Fibroblast of villous mesenchyme (primary cell): ENCODE results near the gene ABCA4. TPM values are rescaled to one million over a fixed set of nuclear protein-coding genes. Genes with fewer than 3 reads are reported as not detected.
"Not testable (repeated sequence)": the region's sequence is repeated elsewhere in the genome, so short reads cannot be mapped to it uniquely, and the experiment has no call there.

Experiments
- DNase-seq: peaks from one replicate; pipeline ENCODE4 v3.0.0-alpha.2; 2010; ENCODE audit warnings: low read depth
- H3K4me3 ChIP-seq: 2 replicates; pipeline ENCODE4 v1.5.1; 2011; ENCODE audit warnings: low read depth, mild to moderate bottlenecking, low read length
- total RNA-seq: library from RNA; depleted of rRNA; stranded (reverse); fragments of >200 nt; gene quantifications from 2 replicates; pipeline ENCODE4 v1.2.3, GENCODE V29; 2012
- TF ChIP-seq, protein P1 (sequence below): IDR thresholded peaks from 2 replicates; pipeline ENCODE4 v1.5.1; 2012; ENCODE audit warnings: low read depth, mild to moderate bottlenecking, low read length; ENCODE audit not compliant: insufficient read depth

Gene ABCA4
- total RNA-seq, 1 donor, result 0.43 TPM

- DNase-seq, result no peak
- TF ChIP-seq, protein P1, sequence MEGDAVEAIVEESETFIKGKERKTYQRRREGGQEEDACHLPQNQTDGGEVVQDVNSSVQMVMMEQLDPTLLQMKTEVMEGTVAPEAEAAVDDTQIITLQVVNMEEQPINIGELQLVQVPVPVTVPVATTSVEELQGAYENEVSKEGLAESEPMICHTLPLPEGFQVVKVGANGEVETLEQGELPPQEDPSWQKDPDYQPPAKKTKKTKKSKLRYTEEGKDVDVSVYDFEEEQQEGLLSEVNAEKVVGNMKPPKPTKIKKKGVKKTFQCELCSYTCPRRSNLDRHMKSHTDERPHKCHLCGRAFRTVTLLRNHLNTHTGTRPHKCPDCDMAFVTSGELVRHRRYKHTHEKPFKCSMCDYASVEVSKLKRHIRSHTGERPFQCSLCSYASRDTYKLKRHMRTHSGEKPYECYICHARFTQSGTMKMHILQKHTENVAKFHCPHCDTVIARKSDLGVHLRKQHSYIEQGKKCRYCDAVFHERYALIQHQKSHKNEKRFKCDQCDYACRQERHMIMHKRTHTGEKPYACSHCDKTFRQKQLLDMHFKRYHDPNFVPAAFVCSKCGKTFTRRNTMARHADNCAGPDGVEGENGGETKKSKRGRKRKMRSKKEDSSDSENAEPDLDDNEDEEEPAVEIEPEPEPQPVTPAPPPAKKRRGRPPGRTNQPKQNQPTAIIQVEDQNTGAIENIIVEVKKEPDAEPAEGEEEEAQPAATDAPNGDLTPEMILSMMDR, result no peak
Observed at GRCh38 chr1:93958032-93958725, 162.8 kb downstream of the ABCA4 start.

GRCh38 chr1:93955765-93956164, 165.2 kb downstream of the ABCA4 start:
- DNase-seq, result no peak
- no peak overlapping the region for H3K4me3 ChIP-seq
- TF ChIP-seq, protein P1, result no peak

More at GRCh38 chr1:93958032-93958725, 162.8 kb downstream of the ABCA4 start:
- no peak overlapping the region for H3K4me3 ChIP-seq

- not testable (repeated sequence) for DNase-seq, H3K4me3 ChIP-seq
Observed at GRCh38 chr1:93947002-93947686, 173.8 kb downstream of the ABCA4 start.

Other genes with a start within 250 kb of the ABCA4 start
- 25.1 and 31.5 TPM in 2 replicates for gene DNTTIP2, start 241.9 kb downstream of the ABCA4 start, total RNA-seq
- 13.5 and 34.1 TPM in 2 replicates for gene GCLM, start 211.7 kb downstream of the ABCA4 start, total RNA-seq
- 50.3 and 85.1 TPM in 2 replicates for gene ARHGAP29, start 116.4 kb upstream of the ABCA4 start, total RNA-seq